Keratinocyte (primary cell): ENCODE data around the gene STAG1. TPM values are rescaled to one million over a fixed set of nuclear protein-coding genes. Genes with fewer than 3 reads are reported as not detected.
"Not testable (repeated sequence)": the region's sequence is repeated elsewhere in the genome, so short reads cannot be mapped to it uniquely, and the experiment has no call there.

Experiments used
- DNase-seq: peaks from one replicate; pipeline ENCODE4 v3.0.0-alpha.2; 2011; ENCODE audit warnings: low read depth, missing footprints, low spot score
- FAIRE-seq: peaks from 2 replicates; lab custom pipeline; 2011; peaks lifted over from hg19 to GRCh38; lab: Jason Lieb, UNC
- H2AFZ ChIP-seq: 2 replicates; pipeline ENCODE4 v1.6.0; 2012; ENCODE audit warnings: low read length, control low read depth, inconsistent platforms; ENCODE audit not compliant: control insufficient read depth
- H3K27ac ChIP-seq: 2 replicates; pipeline ENCODE4 v1.5.1; 2011; ENCODE audit warnings: low read length; ENCODE audit not compliant: control insufficient read depth, insufficient read depth
- H3K27me3 ChIP-seq: 3 replicates; pipeline ENCODE4 v1.6.0; 2011; ENCODE audit warnings: low read length; ENCODE audit not compliant: control insufficient read depth, insufficient read depth; ENCODE audit errors: extremely low read depth
- H3K36me3 ChIP-seq, 2 experiments: 2 replicates in 1 of 2; 3 replicates in 1 of 2; pipeline ENCODE4 v1.5.1; 2011; ENCODE audit warnings: low read length in 2 of 2, mild to moderate bottlenecking in 1 of 2; ENCODE audit not compliant: control insufficient read depth in 2 of 2, insufficient read depth in 2 of 2; ENCODE audit errors: extremely low read depth in 1 of 2
- H3K4me1 ChIP-seq: 3 replicates; pipeline ENCODE4 v1.5.1; 2011; ENCODE audit warnings: low read length; ENCODE audit not compliant: control insufficient read depth, insufficient read depth; ENCODE audit errors: extremely low read depth
- H3K4me2 ChIP-seq: 3 replicates; pipeline ENCODE4 v1.6.0; 2011; ENCODE audit warnings: low read depth, low read length; ENCODE audit not compliant: control insufficient read depth, insufficient read depth; ENCODE audit errors: extremely low read depth
- H3K4me3 ChIP-seq, 3 experiments: fragments of 200-600 bp in 1 of 3; sonication (generic) in 1 of 3; 2 replicates in 2 of 3; 3 replicates in 1 of 3; pipeline ENCODE4 v1.5.1; 2011 to 2016; ENCODE audit warnings: low read length in 3 of 3, mild to moderate bottlenecking in 3 of 3, control low read depth in 2 of 3, inconsistent platforms in 1 of 3, low read depth in 1 of 3, mixed read lengths in 1 of 3, mixed run types in 1 of 3, moderate library complexity in 1 of 3; ENCODE audit not compliant: control insufficient read depth in 2 of 3, insufficient read depth in 2 of 3; ENCODE audit errors: extremely low read depth in 1 of 3
- H3K79me2 ChIP-seq: 2 replicates; pipeline ENCODE4 v1.6.0; 2012; ENCODE audit warnings: low read length; ENCODE audit not compliant: control insufficient read depth, insufficient read depth
- H3K9ac ChIP-seq: 3 replicates; pipeline ENCODE4 v1.6.0; 2011; ENCODE audit warnings: low read length; ENCODE audit not compliant: control insufficient read depth, insufficient read depth; ENCODE audit errors: extremely low read depth
- H3K9me1 ChIP-seq: 3 replicates; pipeline ENCODE4 v1.6.0; 2011; ENCODE audit warnings: low read length; ENCODE audit not compliant: control insufficient read depth, insufficient read depth; ENCODE audit errors: extremely low read depth
- H3K9me3 ChIP-seq: 2 replicates; pipeline ENCODE4 v1.5.1; 2012; ENCODE audit warnings: low read depth, low read length; ENCODE audit not compliant: control insufficient read depth
- H4K20me1 ChIP-seq: 3 replicates; pipeline ENCODE4 v1.6.0; 2011; ENCODE audit warnings: low read length; ENCODE audit not compliant: control insufficient read depth, insufficient read depth; ENCODE audit errors: extremely low read depth
- CTCF ChIP-seq, 3 experiments: IDR thresholded peaks in 1 of 3; conservative IDR thresholded peaks in 1 of 3; optimal IDR thresholded peaks in 1 of 3; 2 replicates in 2 of 3; 3 replicates in 1 of 3; pipeline versions ENCODE3 to v1.5.1; 2011; ENCODE audit warnings: low read length in 3 of 3, mild to moderate bottlenecking in 3 of 3, moderate library complexity in 2 of 3, control low read depth in 1 of 3, inconsistent platforms in 1 of 3; ENCODE audit not compliant: insufficient read depth in 2 of 3; ENCODE audit errors: extremely low read depth in 1 of 3
- EZH2 ChIP-seq: IDR thresholded peaks from one replicate; pipeline ENCODE4 v1.6.1; 2012; ENCODE audit warnings: inconsistent platforms, mild to moderate bottlenecking, low read length, moderate library complexity
- dilution Hi-C: fragments of 300-500 bp; cut with MboI; formaldehyde crosslinking; loops from one replicate; pipeline ENCODE4 v1.7.0; 2020; ENCODE audit warnings: low sequenced_read_pairs; ENCODE audit not compliant: extremely low pct_ligation_motif_present
- polyA plus RNA-seq, 5 experiments: library from polyadenylated mRNA; depleted of rRNA in 3 of 5; stranded (reverse) in 3 of 5; stranded (forward) in 1 of 5; unstranded in 1 of 5; fragments of >200 nt; gene quantifications; 1 replicate in 1 of 5; 2 replicates in 3 of 5; 3 replicates in 1 of 5; pipeline versions ENCODE4 v1.2.1 to v1.2.3, GENCODE V29; 2011 to 2012; ENCODE audit warnings: missing spikeins in 2 of 5, low read depth in 1 of 5, low replicate concordance in 1 of 5

STAG1 gene
- polyA plus RNA-seq, 1 donor (not counting 4 experiments of a cell fraction or from before 2014, with no cell fraction given): 11.8 TPM

- peaks cover 2% of the 10 kb centered on the region for H3K9me1 ChIP-seq
- no peak overlapping the region for H3K4me3 ChIP-seq
- no peaks in the 10 kb centered on the region for H3K4me1 ChIP-seq
- H3K27ac ChIP-seq: no peak overlapping the region
- FAIRE-seq: no peak
- no peaks in the 10 kb centered on the region for H3K9me3 ChIP-seq
- no peak overlapping the region for H3K9ac ChIP-seq
- H3K27me3 ChIP-seq: no peaks in the 10 kb centered on the region
- TF ChIP-seq EZH2: no peak
- TF ChIP-seq CTCF (optimal IDR thresholded peaks at IDR 0.05 in 1 of 3, IDR thresholded peaks at IDR 0.05 in 1 of 3, conservative IDR thresholded peaks at IDR 0.05 in 1 of 3; ENCODE audit: extremely low read depth in 1 of 3, insufficient read depth in 2 of 3, low read length in 3 of 3): no peak
- H2AFZ ChIP-seq: no peak overlapping the region
- no peaks in the 10 kb centered on the region for H3K36me3 ChIP-seq
- H4K20me1 ChIP-seq: no peaks in the 10 kb centered on the region
- dilution Hi-C loops: no loop called here
- no peak overlapping the region for H3K4me2 ChIP-seq
- peaks cover 30% of the 10 kb centered on the region for H3K79me2 ChIP-seq
- DNase-seq: no peak
These were observed 106.3 kb downstream of the STAG1 start for GRCh38 chr3:136645915-136646314.

GRCh38 chr3:136644212-136644611 is 108.0 kb downstream of the STAG1 start:
- peaks cover 2% of the 10 kb centered on the region for H3K9me1 ChIP-seq
- no peaks in the 10 kb centered on the region for H4K20me1 ChIP-seq
- H3K4me2 ChIP-seq: no peak overlapping the region
- FAIRE-seq (no peak), DNase-seq (no peak)
- H3K9ac ChIP-seq: no peak overlapping the region
- no peak overlapping the region for H2AFZ ChIP-seq
- no peaks in the 10 kb centered on the region for H3K27me3 ChIP-seq
- dilution Hi-C loops: no loop called here
- TF ChIP-seq EZH2 (no peak), CTCF (optimal IDR thresholded peaks at IDR 0.05 in 1 of 3, IDR thresholded peaks at IDR 0.05 in 1 of 3, conservative IDR thresholded peaks at IDR 0.05 in 1 of 3; ENCODE audit: extremely low read depth in 1 of 3, insufficient read depth in 2 of 3, low read length in 3 of 3) (no peak)
- no peak overlapping the region for H3K4me3 ChIP-seq
- H3K27ac ChIP-seq: no peak overlapping the region
- H3K9me3 ChIP-seq: no peaks in the 10 kb centered on the region
- no peaks in the 10 kb centered on the region for H3K4me1 ChIP-seq
- peaks cover 24% of the 10 kb centered on the region for H3K79me2 ChIP-seq
- no peaks in the 10 kb centered on the region for H3K36me3 ChIP-seq

GRCh38 chr3:136643380-136643779 is 108.8 kb downstream of the STAG1 start:
- H4K20me1 ChIP-seq, dilution Hi-C loops, H2AFZ ChIP-seq, DNase-seq, H3K4me2 ChIP-seq, H3K9me3 ChIP-seq, H3K27ac ChIP-seq, H3K4me3 ChIP-seq, H3K9me1 ChIP-seq, H3K27me3 ChIP-seq, H3K4me1 ChIP-seq, H3K36me3 ChIP-seq, FAIRE-seq, H3K9ac ChIP-seq: not testable (repeated sequence)
- H3K79me2 ChIP-seq: peaks cover 26% of the 10 kb centered on the region
